Right lobe of liver (tissue), 6 donors: ENCODE measurements around the gene GRIN2A. TPM values are rescaled to one million over a fixed set of nuclear protein-coding genes. Genes with fewer than 3 reads are reported as not detected.

Experiments used
- ATAC-seq, 4 donors: fragments of 200-7000 bp; cut with Tn5 transposase; one replicate each; pipeline ENCODE4 v1.9.1; 2020; ENCODE audit warnings: mild to moderate bottlenecking in 4 of 4, moderate library complexity in 4 of 4
- DNase-seq, 3 donors: peaks; one replicate each; pipeline ENCODE4 v3.0.0-alpha.2; 2020
- H3K27ac ChIP-seq, 3 donors: fragments of 200-600 bp; one replicate each; pipeline ENCODE4 v1.8.0; 2022
- H3K27me3 ChIP-seq, 2 donors: fragments of 200-600 bp; one replicate each; pipeline ENCODE4 v1.8.0; 2022
- H3K36me3 ChIP-seq, 4 donors: fragments of 200-600 bp; sonication (generic) in 1 of 4; one replicate each; pipeline versions ENCODE4 v1.5.1 to v1.8.0; 2017 to 2022; ENCODE audit warnings: control low read depth in 1 of 4
- H3K4me1 ChIP-seq, 4 donors: fragments of 200-600 bp; sonication (generic) in 1 of 4; one replicate each; pipeline versions ENCODE4 v1.5.1 to v1.8.0; 2017 to 2022; ENCODE audit warnings: control low read depth in 1 of 4
- H3K4me3 ChIP-seq, 3 donors: fragments of 200-600 bp; one replicate each; pipeline ENCODE4 v1.8.0; 2022
- H3K9me3 ChIP-seq, 4 donors: fragments of 200-600 bp; sonication (generic) in 1 of 4; one replicate each; pipeline versions ENCODE4 v1.5.1 to v1.8.0; 2017 to 2022; ENCODE audit warnings: control low read depth in 1 of 4
- POLR2A ChIP-seq: fragments of 450-650 bp; IDR thresholded peaks from one replicate; pipeline ENCODE4 v1.6.1; 2017; ENCODE audit warnings: antibody characterized with exemption, mild to moderate bottlenecking
- WGBS: methylation state at CpG from one replicate; pipeline ENCODE4 v1.1.6; 2018; ENCODE audit warnings: low coverage, low lambda C conversion rate; ENCODE audit not compliant: insufficient coverage; ENCODE audit errors: missing lambda C conversion rate; 5-methylcytosine and 5-hydroxymethylcytosine counted together
- intact Hi-C, 2 donors: fragments of 100-400 bp; cut with DNase I; formaldehyde crosslinking; loops; one replicate each; pipeline versions ENCODE4 v1.11.2 to v1.14.1; 2022
- total RNA-seq, 6 experiments: library from RNA; depleted of rRNA in 2 of 6; stranded (reverse); fragments of >200 nt in 2 of 6; fragmentation: NEBNext Ultra II Directional in 3 of 6; extraction: Animal tissue kit (Norgen Biotek cat#: 25700) in 3 of 6; gene quantifications; one replicate each; pipeline versions ENCODE4 v1.1.0 to v1.2.4, GENCODE V29; 2016 to 2023
- TF ChIP-seq, protein P1 (sequence below), 4 donors: fragments of 200-600 bp in 3 of 4; fragments of 450-650 bp in 1 of 4; IDR thresholded peaks; one replicate each; pipeline versions ENCODE4 v1.5.1 to v1.8.0; 2016 to 2022; ENCODE audit warnings: antibody characterized with exemption in 4 of 4, mild to moderate bottlenecking in 2 of 4
- donor health status: DM: no; HTN: yes; CAD: no.
- donor health status: DM: no; HTN: no; CAD: no.
- donor health status: DM: no; HTN: no; CAD: no.
- donor health status: DM: no; HTN: yes; CAD: no.
- donor health status: DM: no; HTN: yes; CAD: no.

Gene GRIN2A
- total RNA-seq, 6 experiments from 2014 or later = not detected

DNA sequence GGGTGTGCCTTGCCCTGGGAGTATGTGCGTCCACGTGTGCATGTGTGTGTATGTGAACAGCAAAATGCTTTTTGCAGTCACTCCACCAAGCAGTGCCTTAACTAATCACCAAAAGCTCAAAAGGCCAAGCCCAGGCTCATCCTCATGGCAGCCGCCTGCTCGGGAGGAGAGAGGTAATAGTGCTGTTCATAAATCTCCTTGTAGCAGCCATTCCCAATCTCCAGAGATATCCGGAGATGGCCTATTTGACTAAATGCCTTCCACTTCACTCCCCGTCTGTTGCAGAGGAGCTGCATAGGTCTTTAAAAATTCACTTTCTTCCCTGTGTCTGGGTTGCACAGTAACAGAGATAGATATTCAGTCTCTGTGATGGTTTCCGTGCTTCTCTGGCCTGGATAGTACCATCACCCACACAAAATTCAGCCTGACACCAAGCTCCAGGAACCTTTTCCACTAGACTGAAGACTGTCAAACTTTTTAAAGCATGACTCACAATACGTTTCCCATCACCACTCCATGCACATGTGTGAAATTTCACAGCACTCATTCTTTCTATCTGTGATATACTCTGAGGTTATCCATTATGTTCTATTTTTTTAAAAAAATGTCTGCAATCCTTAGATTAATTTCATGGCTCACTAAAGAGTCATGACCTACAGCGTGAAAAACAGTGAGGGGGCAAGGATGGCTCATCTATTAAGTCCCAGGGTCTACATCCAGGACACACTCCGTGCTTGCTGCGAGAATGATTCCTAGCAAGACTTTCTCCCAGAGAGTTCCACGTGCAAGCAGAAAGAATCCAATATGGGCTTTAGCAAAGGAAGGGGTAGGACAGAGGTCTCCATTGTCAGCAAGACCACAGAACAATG lies 357.8 kb downstream of the GRIN2A start:
- ATAC-seq (no peak), DNase-seq (no peak)
- Histone ChIP-seq H3K4me1 (no peaks in the 10 kb centered on the region), H3K27me3 (no peaks in the 10 kb centered on the region), H3K27ac (no peak overlapping the region), H3K36me3 (no peaks in the 10 kb centered on the region), H3K4me3 (no peak overlapping the region), H3K9me3 (no peaks in the 10 kb centered on the region)
- WGBS = 50% methylated on average over 10 of the region's 12 CpGs
- intact Hi-C loops = no loop called here
- TF ChIP-seq POLR2A = no peak
- TF ChIP-seq, protein P1, sequence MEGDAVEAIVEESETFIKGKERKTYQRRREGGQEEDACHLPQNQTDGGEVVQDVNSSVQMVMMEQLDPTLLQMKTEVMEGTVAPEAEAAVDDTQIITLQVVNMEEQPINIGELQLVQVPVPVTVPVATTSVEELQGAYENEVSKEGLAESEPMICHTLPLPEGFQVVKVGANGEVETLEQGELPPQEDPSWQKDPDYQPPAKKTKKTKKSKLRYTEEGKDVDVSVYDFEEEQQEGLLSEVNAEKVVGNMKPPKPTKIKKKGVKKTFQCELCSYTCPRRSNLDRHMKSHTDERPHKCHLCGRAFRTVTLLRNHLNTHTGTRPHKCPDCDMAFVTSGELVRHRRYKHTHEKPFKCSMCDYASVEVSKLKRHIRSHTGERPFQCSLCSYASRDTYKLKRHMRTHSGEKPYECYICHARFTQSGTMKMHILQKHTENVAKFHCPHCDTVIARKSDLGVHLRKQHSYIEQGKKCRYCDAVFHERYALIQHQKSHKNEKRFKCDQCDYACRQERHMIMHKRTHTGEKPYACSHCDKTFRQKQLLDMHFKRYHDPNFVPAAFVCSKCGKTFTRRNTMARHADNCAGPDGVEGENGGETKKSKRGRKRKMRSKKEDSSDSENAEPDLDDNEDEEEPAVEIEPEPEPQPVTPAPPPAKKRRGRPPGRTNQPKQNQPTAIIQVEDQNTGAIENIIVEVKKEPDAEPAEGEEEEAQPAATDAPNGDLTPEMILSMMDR (IDR thresholded peaks at IDR 0.05) = no peak

DNA sequence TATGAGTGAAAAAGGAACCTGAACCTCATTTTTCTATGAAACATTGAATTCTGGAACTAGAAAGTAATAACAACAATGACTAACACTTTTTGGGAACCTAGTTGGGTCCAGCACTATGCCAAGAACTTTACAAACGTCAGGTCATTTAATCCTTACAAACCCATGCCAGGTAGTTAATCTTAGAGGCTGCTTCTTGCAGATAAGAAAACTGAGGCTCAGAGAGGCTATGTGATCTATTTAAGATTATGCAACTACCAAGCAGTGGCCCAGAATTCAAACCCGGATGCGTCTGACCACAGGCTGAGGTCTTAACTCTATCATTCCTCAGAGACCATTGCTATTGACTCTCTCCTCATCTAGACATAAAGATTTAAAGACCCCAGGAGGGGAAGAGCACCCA lies 358.7 kb downstream of the GRIN2A start:
- no peaks in the 10 kb centered on the region for H3K4me1 ChIP-seq
- H3K27me3 ChIP-seq = no peaks in the 10 kb centered on the region
- WGBS = 22% methylated on average over 1 of the region's 3 CpGs
- ATAC-seq = no peak
- no peak overlapping the region for H3K27ac ChIP-seq
- no peak for TF ChIP-seq POLR2A
- TF ChIP-seq, protein P1 (IDR thresholded peaks at IDR 0.05) = no peak
- DNase-seq = no peak
- no peak overlapping the region for H3K4me3 ChIP-seq
- no peaks in the 10 kb centered on the region for H3K36me3 ChIP-seq
- intact Hi-C loops = no loop called here
- no peaks in the 10 kb centered on the region for H3K9me3 ChIP-seq

DNA sequence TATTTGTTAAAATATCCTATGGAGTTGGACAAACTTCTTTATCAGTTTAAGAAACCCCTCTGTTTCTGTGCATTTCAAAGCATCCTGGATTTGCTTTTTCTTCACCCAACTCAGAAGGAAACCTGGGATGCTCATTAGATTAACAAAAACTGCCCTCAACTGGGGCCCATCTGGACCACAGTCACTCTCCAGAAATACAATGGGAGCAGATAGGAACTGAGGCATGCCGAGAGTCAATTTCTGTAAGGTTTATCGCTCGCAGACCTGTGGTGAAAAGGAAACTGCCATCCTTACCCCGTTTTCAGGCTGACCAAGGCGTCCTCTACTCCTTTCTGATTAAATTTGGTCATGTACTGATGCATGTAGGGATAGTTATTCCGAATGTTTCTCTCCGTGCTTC lies 360.3 kb downstream of the GRIN2A start:
- Histone ChIP-seq H3K4me1 (no peaks in the 10 kb centered on the region), H3K9me3 (no peaks in the 10 kb centered on the region), H3K4me3 (no peak overlapping the region), H3K27ac (no peak overlapping the region), H3K36me3 (no peaks in the 10 kb centered on the region), H3K27me3 (no peaks in the 10 kb centered on the region)
- 38% methylated on average over 7 of the region's 7 CpGs for WGBS
- no peak for ATAC-seq
- intact Hi-C loops = no loop called here
- no peak for DNase-seq
- no peak for TF ChIP-seq POLR2A

DNA sequence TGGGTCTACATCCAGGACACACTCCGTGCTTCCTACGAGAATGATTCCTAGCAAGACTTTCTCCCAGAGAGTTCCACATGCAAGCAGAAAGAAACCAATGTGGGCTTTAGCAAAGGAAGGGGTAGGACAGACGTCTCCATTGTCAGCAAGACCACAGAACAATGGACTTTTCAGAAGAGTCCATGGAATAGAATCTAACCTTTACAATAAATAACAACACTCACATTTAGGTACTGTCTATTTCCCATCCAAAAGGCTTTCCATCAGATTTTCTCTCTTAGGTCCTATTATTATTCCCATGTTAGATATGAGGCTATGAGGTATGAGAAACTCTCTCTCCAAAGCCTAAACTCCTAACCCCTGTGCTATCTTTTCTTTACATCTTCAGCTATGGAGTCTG lies 360.9 kb downstream of the GRIN2A start:
- Histone ChIP-seq H3K4me3 (no peak overlapping the region), H3K4me1 (no peaks in the 10 kb centered on the region), H3K27me3 (no peaks in the 10 kb centered on the region), H3K36me3 (no peaks in the 10 kb centered on the region), H3K27ac (no peak overlapping the region), H3K9me3 (no peaks in the 10 kb centered on the region)
- DNase-seq = no peak
- intact Hi-C loops = no loop called here
- TF ChIP-seq, protein P1 (IDR thresholded peaks at IDR 0.05) = no peak
- TF ChIP-seq POLR2A = no peak
- WGBS = 53% methylated on average over 3 of the region's 3 CpGs
- no peak for ATAC-seq

DNA sequence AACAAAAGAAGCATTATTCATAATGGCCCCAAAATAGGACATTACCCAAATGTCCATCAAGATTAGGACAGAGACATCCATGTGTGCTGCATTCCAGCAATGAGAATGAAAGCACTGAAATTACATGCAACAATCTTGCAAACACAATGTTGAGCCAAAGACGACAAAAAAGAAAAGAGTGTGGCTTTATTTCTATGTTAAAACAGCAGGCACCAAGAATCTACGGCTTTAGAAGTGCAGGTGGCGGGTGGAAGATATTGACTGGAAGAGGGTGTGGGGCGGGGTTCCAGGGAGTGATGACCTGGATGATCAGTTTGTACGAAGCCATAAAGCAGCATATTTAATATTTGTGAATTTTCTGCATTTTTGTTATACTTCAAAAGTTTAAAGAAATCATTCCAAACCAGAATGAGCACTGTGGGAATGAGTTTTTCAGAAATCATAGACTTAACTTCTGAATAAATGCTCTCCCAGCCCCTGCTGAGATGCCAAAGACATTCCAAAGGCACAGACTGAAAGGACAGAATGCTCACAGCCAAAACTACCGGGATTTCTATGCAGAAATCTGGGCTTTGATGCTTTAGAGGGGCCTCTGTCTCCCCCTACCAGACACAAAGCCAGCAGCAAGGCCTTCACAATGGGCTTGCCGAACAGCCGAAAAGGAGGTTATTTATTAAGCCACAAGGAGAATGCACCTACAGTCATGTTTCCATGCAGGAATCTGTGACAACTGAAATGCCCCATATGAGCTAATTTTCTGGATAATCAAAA lies 361.6 kb downstream of the GRIN2A start:
- Histone ChIP-seq H3K36me3 (no peaks in the 10 kb centered on the region), H3K27ac (no peak overlapping the region), H3K4me3 (no peak overlapping the region), H3K9me3 (no peaks in the 10 kb centered on the region), H3K4me1 (no peaks in the 10 kb centered on the region), H3K27me3 (no peaks in the 10 kb centered on the region)
- no peak for ATAC-seq
- no peak for TF ChIP-seq POLR2A
- TF ChIP-seq, protein P1 (IDR thresholded peaks at IDR 0.05) = no peak
- 32% methylated on average over 8 of the region's 8 CpGs for WGBS
- intact Hi-C loops = no loop called here
- no peak for DNase-seq
